Measurements from ENCODE around the gene EFNA5.

Gene EFNA5

DNA sequence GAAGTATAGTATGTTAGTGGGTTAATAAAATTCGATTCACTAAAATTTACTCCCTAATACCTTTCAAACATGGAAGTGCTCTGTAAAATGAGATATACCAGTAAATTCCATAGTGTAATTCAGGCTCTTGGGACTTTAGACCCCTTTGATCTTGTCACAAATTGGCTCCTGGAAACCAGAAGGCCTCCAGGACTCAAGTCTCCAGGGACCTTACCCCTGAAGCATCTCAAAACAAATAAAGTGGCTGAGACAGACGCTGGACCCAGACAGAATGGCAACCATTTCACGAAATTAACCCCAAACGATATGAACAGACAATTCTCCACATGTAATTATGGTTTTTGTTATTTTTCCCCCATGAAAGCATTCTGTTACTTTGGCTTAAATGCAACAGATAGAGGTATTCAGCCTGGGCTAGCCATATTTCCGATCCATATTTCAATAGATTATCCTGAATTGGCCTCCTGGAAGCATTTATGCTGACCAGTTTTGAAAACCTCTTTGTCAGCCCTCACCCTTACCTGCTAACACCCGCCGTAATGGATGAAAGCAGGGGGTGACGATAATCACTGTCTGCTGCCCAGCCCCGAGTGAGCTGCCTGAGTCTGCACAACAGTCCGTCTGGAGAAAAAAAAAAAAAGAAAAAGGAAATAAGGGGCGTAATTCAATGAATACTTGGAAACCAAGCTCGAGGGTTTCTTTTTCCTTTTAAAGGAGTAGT, 34.1 kb upstream of the EFNA5 start:
- peak overlapping the region; percentile 22; the same call in 1 of the 2 replicates for H3K4me3 ChIP-seq (ENCODE audit: low read length)
- TF ChIP-seq, protein P1, sequence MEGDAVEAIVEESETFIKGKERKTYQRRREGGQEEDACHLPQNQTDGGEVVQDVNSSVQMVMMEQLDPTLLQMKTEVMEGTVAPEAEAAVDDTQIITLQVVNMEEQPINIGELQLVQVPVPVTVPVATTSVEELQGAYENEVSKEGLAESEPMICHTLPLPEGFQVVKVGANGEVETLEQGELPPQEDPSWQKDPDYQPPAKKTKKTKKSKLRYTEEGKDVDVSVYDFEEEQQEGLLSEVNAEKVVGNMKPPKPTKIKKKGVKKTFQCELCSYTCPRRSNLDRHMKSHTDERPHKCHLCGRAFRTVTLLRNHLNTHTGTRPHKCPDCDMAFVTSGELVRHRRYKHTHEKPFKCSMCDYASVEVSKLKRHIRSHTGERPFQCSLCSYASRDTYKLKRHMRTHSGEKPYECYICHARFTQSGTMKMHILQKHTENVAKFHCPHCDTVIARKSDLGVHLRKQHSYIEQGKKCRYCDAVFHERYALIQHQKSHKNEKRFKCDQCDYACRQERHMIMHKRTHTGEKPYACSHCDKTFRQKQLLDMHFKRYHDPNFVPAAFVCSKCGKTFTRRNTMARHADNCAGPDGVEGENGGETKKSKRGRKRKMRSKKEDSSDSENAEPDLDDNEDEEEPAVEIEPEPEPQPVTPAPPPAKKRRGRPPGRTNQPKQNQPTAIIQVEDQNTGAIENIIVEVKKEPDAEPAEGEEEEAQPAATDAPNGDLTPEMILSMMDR (conservative IDR thresholded peaks at IDR 0.05; ENCODE audit: low read length): no peak
- no peak for DNase-seq (ENCODE audit: low read depth)

DNA sequence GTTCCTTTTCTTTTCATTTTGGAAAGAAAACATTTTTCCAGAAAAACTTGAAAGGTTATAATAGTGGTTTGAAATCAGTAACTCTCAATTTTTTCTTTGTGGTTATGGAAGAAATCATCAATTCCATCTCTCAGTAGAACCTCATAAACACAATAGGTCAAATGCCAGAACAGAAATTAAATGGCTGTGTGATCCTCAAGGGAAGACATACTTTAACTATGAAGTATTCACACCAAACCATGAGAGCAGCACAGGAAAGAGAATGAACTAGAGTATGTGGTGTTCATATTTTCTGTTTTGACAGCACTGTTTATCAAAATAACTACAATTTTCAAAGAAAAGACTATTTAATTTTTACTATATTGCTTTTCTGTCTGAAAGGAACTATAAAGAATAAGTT, 29.7 kb upstream of the EFNA5 start:
- peak; percentile 38 for DNase-seq (ENCODE audit: low read depth)
- H3K4me3 ChIP-seq (ENCODE audit: low read length): no peak overlapping the region
- TF ChIP-seq, protein P1 (conservative IDR thresholded peaks at IDR 0.05; ENCODE audit: low read length): no peak

DNA sequence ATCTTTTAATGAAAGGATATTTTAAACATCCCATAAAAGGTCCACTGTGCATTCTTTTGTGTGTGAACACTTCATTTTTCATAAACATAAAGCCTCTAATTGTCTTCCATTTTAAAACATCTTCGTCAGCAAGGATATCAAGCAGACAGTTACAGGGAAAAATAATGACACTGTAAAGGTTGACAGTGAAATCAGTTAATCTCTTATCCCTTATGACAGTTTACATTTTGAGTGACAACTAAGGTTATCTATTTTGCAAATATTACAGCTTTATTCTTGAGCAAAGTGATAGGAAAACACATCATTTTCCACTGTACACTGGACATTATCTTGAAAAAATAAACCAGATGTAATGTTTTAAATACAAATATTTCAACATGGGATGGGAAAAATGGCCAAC, 28.7 kb upstream of the EFNA5 start:
- DNase-seq (ENCODE audit: low read depth): no peak
- TF ChIP-seq, protein P1 (conservative IDR thresholded peaks at IDR 0.05; ENCODE audit: low read length): no peak
- no peak overlapping the region for H3K4me3 ChIP-seq (ENCODE audit: low read length)

DNA sequence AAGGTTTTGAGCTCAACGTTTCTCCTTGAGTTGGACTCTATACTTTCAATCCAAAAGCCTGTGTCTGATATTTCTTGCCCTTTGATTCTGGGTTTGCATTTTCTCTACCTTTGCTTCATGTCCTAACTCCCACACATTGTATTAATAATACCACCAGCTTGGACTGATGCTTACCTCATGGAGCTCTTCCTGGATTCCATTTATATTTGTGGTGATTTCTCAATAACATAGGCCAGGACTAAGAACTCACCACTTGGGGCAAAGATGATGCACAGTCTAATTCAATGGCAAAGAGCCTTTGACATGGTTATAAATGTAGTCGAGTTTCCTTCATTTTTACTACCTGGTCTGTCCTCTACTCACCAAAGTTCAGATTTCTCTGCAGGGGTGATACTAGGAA, 27.5 kb upstream of the EFNA5 start:
- peak; percentile 71 for DNase-seq (ENCODE audit: low read depth)
- TF ChIP-seq, protein P1 (conservative IDR thresholded peaks at IDR 0.05; ENCODE audit: low read length): 0 out of 2 replicates have a peak, but pooled peaks have one; percentile 17
- no peak overlapping the region for H3K4me3 ChIP-seq (ENCODE audit: low read length)

DNA sequence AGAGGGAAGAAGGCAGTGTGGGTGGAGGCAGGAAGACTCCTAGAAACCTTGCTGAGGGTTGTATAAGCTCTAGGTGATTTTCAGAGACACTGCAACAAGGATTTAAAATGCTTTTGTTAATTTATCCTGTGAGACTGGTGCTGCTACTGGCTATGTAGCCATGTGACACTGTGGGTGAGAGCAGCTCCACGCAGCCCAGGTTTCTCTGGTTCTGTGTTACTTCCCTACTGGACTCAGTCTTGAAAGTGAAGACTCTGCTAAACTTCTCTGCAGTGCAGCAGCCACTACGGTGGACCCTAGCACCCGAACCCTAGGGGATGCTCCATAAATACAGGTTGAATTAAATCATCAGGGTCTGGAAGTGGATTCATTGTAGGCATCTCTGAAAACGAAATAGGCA, 25.8 kb upstream of the EFNA5 start:
- TF ChIP-seq, protein P1 (conservative IDR thresholded peaks at IDR 0.05; ENCODE audit: low read length): no peak
- H3K4me3 ChIP-seq (ENCODE audit: low read length): no peak overlapping the region
- DNase-seq (ENCODE audit: low read depth): no peak

DNA sequence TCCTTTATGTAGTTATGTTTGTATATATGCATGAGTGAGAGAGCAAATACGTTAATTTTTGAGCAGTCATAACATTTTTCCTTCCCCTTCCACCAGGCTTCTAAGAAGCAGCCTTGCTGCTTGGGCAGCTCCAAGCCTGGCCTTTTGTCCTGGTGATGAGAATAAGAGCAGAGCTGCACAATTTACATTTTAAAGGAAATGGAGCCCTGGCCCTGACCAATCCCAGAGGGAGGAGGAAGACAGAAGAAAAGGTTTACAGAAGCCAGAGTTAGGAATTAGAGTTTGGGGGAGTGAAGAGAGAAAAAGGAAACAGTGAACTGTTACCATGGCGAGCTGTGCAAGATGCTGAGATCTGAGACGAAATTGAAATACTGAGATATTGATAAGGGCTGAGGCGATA, 25.3 kb upstream of the EFNA5 start:
- TF ChIP-seq, protein P1 (conservative IDR thresholded peaks at IDR 0.05; ENCODE audit: low read length): no peak
- no peak for DNase-seq (ENCODE audit: low read depth)
- no peak overlapping the region for H3K4me3 ChIP-seq (ENCODE audit: low read length)

DNA sequence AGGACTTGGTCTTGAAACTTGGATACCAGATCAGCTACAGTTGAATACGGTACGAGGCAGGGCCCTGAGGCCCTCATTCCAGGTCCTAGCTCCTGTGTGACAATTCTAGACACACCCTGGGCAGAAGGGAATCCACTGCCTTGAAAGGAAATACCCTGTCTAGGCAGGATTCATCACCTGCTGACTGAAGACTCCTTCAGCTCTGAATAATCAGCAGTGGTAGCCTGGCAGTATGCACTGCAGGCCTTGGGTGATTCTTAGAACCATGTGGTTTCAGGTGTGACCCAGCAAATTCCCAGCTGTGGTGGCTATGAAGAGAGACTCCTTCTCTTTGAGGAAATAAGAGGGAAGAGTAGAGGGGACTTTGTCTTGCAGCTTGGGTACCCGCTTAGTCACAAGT, 17.2 kb upstream of the EFNA5 start:
- TF ChIP-seq, protein P1 (conservative IDR thresholded peaks at IDR 0.05; ENCODE audit: low read length): no peak
- H3K4me3 ChIP-seq (ENCODE audit: low read length): no peak overlapping the region

More for the DNA sequence above, 17.2 kb upstream of the EFNA5 start:
- DNase-seq (ENCODE audit: low read depth): no peak

Measured in AG10803 (cell line).